Nephron (organoid): Measurements from ENCODE around the gene NAA80.

Experiments used
- H3K27ac Mint-ChIP-seq, 3 experiments: 2 replicates each; pipeline ENCODE4 v1.8.0; 2020; ENCODE audit warnings: mixed read lengths in 3 of 3, mild to moderate bottlenecking in 2 of 3, moderate library complexity in 1 of 3
- H3K27me3 Mint-ChIP-seq: 2 replicates; pipeline ENCODE4 v1.8.0; 2021; ENCODE audit warnings: low read depth, mild to moderate bottlenecking, moderate library complexity, mixed read lengths
- H3K36me3 Mint-ChIP-seq: 2 replicates; pipeline ENCODE4 v1.8.0; 2020; ENCODE audit warnings: low read depth, mixed read lengths
- H3K4me1 Mint-ChIP-seq: 2 replicates; pipeline ENCODE4 v1.8.0; 2020; ENCODE audit warnings: mixed read lengths
- H3K4me3 Mint-ChIP-seq, 3 experiments: 2 replicates each; pipeline ENCODE4 v1.8.0; 2020; ENCODE audit warnings: mild to moderate bottlenecking in 3 of 3, mixed read lengths in 3 of 3, moderate library complexity in 2 of 3
- H3K9me3 Mint-ChIP-seq: 2 replicates; pipeline ENCODE4 v1.8.0; 2020; ENCODE audit warnings: mixed read lengths
- CTCF ChIP-seq, 3 experiments: fragments of 200-600 bp; sonication (generic); IDR thresholded peaks; one replicate each; pipeline ENCODE4 v1.5.0; 2021; ENCODE audit warnings: antibody characterized with exemption in 3 of 3; ENCODE audit not compliant: unreplicated experiment in 3 of 3

The NAA80 gene

DNA sequence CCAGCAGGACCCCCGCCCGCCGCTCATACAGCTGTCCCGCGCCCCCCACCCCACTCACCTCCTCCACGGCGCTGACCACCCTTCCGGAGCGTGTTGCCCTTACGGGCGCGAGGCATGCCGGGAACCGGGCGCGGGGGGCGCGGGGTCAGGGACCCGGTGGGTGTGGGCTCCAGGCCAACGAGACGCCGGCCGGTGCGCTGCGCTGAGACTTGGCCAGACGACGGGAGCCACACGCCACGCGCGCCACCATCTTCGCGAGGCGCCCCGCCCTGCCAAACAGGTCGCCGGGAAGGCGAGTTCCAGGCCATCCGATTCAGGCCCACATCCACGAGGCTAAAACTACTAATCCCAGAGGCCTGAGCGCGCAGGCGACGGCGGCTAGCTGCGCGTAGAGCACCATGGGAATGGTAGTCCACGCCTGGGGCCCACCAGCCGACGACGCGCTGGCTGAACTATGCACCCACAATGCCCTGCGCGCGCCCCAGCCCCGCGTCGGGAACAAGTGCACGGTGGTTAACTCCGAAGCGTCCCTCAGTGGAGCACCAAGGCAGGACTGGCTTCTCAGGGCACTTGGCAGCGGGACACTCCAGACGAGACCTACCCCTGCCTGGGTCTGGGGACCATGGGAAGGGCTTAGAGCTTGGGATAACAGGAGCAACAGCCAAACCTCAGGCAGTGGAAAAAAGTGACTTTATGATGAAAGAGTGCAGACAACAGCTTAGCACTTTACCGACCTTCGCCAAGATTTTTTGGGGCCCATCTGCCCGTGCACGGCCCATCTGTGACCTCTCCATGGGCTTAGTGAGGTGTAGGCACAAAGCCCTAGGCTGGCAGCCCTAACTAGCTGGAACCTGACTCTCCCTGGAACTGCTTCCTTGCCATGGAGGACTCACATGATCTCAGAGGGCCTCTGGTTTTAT lies 6.8 kb downstream of the NAA80 start, which contains the start of gene IFRD2:
IFRD2 (minus strand) TSS at position 271 of the 920 bp plus-strand sequence; CDS start at position 116, 155 bp downstream.
- peaks cover 14% of the 10 kb centered on the region for H3K4me1 Mint-ChIP-seq

GRCh38 chr3:50290161-50290641 lies 9.0 kb downstream of the NAA80 start:
- peak overlapping the region; percentile 64 to 83 (median 78) for H3K4me3 Mint-ChIP-seq
- H3K36me3 Mint-ChIP-seq: no peaks in the 10 kb centered on the region
- H3K9me3 Mint-ChIP-seq: no peaks in the 10 kb centered on the region
- TF ChIP-seq CTCF (IDR thresholded peaks at IDR 0.05; ENCODE audit: unreplicated experiment in 3 of 3): no peak
- H3K27ac Mint-ChIP-seq: no peak overlapping the region
- H3K27me3 Mint-ChIP-seq: peaks cover 3% of the 10 kb centered on the region
- peaks cover 14% of the 10 kb centered on the region for H3K4me1 Mint-ChIP-seq

More for the DNA sequence above, 6.8 kb downstream of the NAA80 start, which contains the start of gene IFRD2:
- H3K36me3 Mint-ChIP-seq: no peaks in the 10 kb centered on the region
- peak within 1 kb of the TSS; percentile 83 to 90 (median 89) for H3K4me3 Mint-ChIP-seq
- H3K27me3 Mint-ChIP-seq: peaks cover 3% of the 10 kb centered on the region
- H3K27ac Mint-ChIP-seq: peak within 1 kb of the TSS; percentile 89 to 97 (median 94)
- no peaks in the 10 kb centered on the region for H3K9me3 Mint-ChIP-seq
- no peak for TF ChIP-seq CTCF (IDR thresholded peaks at IDR 0.05; ENCODE audit: unreplicated experiment in 3 of 3)

- Mint-ChIP-seq H3K27me3 (peaks cover 3% of the 10 kb centered on the region), H3K9me3 (no peaks in the 10 kb centered on the region), H3K27ac (no peak overlapping the region), H3K36me3 (no peaks in the 10 kb centered on the region), H3K4me3 (peak overlapping the region; percentile 64 to 78 (median 65)), H3K4me1 (peaks cover 14% of the 10 kb centered on the region)
- no peak for TF ChIP-seq CTCF (IDR thresholded peaks at IDR 0.05; ENCODE audit: unreplicated experiment in 3 of 3)
Measured at GRCh38 chr3:50289130-50289529, 10.1 kb downstream of the NAA80 start.

- H3K36me3 Mint-ChIP-seq: no peaks in the 10 kb centered on the region
- peak overlapping the region in 2 of 3 experiments; percentile 13 to 78 for H3K4me3 Mint-ChIP-seq
- peaks cover 14% of the 10 kb centered on the region for H3K4me1 Mint-ChIP-seq
- H3K27ac Mint-ChIP-seq: no peak overlapping the region
- no peak for TF ChIP-seq CTCF (IDR thresholded peaks at IDR 0.05; ENCODE audit: unreplicated experiment in 3 of 3)
- no peaks in the 10 kb centered on the region for H3K9me3 Mint-ChIP-seq
- H3K27me3 Mint-ChIP-seq: peaks cover 3% of the 10 kb centered on the region
Measured at GRCh38 chr3:50288387-50289007, 10.7 kb downstream of the NAA80 start.

- H3K36me3 Mint-ChIP-seq: no peaks in the 10 kb centered on the region
- H3K27ac Mint-ChIP-seq: no peak overlapping the region
Measured at GRCh38 chr3:50287262-50287661, 11.9 kb downstream of the NAA80 start.

More at GRCh38 chr3:50287262-50287661, 11.9 kb downstream of the NAA80 start:
- Mint-ChIP-seq H3K4me3 (peak overlapping the region in 1 of 3 experiments; percentile 46), H3K9me3 (no peaks in the 10 kb centered on the region), H3K4me1 (peaks cover 7% of the 10 kb centered on the region), H3K27me3 (no peaks in the 10 kb centered on the region)
- TF ChIP-seq CTCF (IDR thresholded peaks at IDR 0.05; ENCODE audit: unreplicated experiment in 3 of 3): no peak
